NK-92 (cell line): ENCODE data around the gene WDPCP.
"Not testable (repeated sequence)": the region's sequence is repeated elsewhere in the genome, so short reads cannot be mapped to it uniquely, and the experiment has no call there.

Source experiments
- DNase-seq: peaks from one replicate; lab custom pipeline; 2025; ENCODE audit not compliant: unreplicated experiment; lab: John Stamatoyannopoulos, UW

WDPCP gene

DNA sequence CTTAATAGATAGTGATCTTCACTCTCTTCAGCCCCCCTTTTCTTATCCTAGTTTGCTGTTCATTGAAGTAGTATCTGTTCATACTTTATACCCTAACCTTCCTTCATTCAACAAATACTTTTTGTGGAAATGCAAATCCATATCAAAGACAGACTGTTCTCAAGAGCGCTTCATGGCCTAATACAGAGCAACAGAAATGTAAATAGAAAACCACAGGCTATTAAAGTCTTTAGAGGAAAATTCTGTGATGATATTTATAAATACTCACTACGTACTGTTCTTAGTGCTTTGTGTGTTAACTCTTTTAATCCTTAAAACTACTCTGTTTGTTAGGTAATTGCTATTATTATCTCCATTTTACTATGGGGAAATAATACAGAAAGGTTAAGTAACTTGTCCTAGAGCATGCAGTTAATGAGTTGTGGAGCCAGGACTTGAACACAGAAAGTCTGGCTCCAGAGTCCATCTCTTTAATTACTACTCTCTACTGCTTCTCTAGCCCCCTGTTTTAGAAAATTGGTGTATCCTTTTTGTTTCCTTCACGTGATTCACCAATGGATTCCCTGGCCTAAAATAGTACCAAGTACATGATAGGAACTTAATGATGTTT, 3.4 kb upstream of the WDPCP start:
- no peak for DNase-seq

DNA sequence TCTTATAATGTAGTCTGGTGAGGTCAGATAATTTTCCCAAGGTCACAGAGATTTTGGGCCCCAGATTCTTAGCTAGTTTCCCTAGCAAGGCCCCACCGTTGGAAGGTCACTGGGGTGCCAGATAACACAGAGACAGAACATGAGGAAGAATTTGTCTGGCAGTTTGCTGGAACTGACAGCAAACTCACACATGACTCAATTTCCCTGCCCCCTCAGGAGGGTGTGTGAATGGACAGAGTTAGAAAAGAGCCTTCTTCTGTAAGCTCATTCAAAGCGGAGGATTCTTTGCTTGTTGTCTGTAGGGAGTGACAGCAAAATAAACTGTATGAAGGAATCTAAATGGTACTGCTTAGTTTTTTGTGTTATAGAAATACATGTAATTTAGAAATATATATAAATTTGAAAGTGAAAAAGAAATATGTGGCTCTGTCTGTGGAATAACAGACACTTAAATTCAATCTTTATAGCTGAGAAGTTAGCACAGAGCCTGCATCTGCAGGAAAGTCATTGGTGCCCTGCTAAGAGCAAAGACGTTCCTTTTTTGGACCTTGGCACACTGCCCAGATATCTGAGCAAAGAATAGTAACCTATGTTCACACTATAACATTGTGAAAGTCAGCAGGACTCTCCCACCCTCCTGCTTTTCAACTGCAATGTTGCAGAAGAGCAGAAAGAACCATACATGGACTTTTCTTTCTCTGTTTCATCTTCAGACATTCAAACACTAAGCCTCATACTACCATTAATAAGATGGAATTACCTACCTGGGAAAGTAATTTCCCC, 2.5 kb upstream of the WDPCP start:
- no peak for DNase-seq

DNA sequence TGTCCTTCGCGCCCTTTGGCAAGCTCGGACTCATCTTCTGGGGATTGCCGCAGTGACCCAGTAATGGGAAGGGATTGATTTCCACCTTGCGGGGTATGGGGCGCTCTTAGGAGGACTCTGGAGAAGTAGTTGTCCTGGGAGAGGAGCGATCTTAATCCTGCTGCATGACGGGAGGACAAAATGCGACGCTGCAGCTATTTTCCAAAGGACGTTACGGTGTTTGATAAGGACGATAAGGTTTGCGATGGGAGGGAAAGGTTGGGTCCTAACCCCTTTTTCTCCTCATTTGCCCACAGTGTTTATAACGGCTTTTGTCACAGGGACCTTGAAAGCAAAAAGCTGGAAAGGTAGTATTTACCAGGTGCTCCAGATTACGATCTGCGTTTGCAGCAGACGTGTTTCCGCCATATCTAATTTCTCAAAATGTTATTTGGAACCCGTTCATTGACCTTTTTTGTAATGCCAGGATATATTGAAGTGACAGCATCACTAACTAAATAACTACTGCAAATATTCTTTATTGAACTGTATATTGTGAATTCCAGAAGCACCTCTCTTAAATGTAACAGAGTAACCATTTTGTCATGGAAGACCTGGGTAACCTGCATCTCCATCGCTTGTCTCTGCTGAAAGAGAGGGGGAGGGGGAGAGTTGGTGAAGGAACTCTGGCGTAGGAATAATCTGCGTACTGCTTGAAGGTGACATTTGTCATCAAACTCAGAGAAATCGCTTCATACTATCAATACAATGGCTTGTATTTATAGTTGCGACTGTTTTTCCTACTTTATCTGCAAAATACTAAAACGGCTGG, 1.1 kb upstream of the WDPCP start:
- no peak for DNase-seq

DNA sequence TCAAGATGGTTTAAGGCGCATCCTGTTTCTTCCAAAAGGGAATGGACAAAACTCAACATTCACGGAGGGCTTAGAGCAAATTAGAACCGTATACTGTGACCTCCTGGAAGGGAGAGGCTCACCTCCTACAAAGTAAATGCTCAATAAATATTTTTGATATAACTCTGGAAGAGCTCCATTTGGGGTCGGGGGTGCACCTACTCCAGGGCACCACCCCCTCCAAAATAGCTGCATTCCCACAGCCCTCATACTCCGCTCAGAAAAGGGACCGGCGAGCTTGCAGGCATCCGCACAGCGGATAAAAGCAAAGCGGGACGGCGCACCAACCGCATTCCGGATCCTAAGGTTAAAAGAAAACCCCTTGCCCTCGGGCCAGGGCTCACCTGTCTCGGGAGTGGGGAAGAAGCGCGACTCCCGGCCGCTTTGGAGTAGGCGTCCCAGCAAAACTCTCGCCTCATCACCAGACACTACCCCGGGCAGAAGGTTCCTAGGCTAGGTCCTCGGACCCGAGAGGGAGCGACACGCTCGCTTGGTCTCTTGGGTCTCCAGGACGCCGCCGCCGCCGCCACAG, 378 bp downstream of the WDPCP start:
- DNase-seq, result no peak

DNA sequence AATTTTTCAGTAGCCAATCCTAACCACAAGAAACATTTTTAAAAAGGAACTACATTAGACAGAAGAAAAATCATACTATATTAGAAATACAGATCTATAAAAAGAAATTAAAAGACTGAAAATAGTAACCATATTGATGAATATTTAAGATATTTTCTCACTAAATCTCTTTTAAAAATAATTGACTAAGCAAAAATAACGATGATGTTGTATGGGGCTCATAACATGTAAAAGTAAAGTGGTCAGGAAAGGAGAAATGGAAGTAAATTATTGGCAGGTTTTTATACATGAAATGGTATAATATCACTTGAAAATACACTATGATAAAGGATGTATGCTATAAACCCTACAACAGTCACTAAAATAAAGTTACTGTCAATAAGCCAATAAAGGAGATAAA, 5.4 kb downstream of the WDPCP start:
- DNase-seq, result no peak

DNA sequence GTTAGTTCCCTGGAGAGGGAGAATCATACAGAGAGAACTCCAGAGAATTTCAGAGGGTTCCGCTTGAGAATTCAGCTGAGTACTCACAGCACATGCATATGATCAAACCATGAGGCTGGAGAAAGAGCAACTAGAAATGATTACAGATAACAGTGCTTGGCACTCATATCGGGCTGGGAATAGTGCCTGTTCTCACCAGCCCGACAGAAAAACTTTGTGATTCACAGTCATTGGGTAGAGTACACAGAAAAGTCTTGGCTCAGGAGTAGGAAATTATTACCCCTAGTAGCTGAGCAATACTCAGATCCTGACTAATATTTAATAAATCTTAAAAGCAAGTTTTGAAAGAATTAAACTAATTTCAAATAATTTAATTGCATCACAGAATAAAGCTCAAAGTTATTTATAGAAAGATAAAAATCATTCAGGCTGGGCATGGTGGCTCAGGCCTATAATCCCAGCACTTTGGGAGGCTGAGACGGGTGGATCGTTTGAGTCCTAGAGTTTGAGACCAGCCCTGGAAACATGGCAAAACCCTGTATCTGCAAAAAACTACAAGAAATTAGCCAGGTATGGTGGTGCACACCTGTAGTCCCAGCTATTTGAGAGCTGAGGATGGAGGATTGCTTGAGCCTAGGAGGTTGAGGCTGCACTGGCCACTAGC, 6.8 kb downstream of the WDPCP start:
- DNase-seq, result no peak

DNA sequence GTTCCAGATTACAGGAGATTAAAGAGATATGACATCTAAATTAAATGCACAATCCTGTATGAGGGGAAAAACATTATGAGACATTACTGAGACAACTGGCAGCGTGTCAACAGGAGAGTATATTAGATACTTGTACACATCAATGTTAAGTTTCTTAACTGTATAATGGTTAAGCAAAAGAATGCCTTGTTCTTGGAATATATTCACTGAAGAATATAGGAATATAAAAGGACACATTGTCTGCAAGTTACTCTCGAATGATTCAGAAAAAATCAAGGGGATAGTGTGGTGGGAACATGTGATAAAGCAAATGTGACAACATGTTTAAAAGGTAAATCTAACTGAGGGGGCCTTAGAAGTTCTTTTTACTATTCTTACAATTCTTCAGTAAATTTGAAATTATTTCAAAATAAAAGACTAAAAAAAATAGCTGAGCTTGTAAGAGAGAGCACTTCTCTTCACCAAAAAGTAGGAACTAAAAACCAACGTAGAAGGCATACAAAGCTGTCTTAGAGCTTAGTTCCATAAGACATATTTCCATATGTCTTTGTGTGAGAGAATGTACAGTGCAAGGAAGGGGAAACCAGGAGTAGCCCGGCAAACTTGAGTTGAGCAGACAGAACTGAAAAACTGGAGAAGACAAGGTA, 7.5 kb downstream of the WDPCP start:
- no peak for DNase-seq

DNA sequence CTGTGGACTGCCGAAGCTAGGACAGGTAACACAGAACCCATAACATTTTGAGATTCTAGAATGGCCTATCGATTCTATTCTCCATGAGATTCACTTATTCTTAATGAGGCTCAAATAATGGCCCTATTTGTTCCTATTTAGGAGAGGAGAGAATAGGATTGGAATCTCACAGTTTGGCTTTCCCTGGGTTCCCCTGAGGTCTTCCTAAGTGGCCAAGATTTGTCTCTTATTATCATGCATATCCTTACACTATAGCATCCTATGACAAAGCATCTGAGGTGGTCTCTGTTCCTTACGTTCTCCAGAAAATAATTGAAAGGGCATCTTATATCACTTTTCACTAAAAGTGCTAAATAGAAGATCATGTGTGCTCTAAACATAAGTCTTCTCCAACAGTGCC, 9.5 kb downstream of the WDPCP start:
- no peak for DNase-seq

DNA sequence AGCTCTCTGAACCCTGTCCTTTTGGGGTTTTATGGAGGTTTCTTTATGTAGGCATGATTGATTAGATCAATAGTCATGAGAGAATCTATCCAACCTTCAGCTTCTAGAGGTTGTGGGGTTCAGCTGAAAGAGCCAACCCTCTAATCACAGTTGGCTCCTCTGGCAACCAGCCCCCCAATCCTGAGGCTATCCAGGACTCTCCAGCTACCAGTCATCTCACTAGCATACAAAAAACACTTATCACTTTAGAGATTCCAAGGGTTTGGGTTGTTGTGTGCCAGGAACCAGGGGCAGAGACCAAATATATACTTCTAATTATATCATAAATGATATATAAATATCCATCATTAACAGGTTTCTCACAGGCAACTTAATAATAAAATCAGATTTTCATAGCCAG, 11.7 kb downstream of the WDPCP start:
- no peak for DNase-seq

DNA sequence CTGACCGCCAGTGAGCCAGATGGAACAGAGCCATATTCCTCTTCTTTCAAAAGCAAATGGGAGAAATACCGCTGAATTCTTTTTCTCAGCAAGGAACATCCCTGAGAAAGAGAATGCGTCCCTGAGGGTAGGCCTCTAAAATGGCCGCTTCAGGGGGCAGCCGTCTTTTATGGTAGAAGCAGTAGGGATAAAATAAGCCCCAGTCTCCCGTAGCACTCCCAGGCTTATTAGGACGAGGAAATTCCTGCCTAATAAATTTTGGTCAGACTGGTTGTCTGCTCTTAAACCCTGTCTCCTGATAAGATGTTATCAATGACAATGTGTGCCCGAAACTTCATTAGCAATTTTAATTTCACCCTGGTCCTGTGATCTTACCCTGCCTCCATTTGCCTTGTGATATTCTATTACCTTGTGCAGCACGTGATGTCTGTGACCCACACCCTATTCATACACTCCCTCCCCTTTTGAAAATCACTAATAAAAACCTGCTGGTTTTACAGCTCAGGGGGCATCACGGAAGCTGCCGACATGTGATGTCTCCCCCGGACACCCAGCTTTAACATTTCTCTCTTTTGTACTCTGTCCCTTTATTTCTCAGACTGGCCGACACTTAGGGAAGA, 14.4 kb downstream of the WDPCP start:
- DNase-seq, result not testable (repeated sequence)

DNA sequence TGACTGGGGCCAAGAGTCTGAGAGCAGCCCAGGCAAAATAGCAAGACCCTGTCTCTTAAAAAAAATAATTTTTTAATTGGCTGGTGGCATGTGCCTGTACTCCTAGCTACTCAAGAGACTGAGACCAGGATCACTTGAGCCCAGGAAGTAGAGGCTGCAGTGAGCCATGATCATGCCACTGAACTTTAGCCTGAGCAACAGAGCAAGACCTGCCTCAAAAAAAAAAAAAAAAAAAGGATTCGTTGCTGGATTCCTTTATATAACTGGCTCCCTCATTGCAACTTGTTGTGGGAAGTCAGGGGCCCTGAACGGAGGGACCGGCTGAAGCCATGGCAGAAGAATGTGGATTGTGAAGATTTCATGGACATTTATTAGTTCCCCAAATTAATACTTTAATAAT, 15.3 kb downstream of the WDPCP start:
- not testable (repeated sequence) for DNase-seq

DNA sequence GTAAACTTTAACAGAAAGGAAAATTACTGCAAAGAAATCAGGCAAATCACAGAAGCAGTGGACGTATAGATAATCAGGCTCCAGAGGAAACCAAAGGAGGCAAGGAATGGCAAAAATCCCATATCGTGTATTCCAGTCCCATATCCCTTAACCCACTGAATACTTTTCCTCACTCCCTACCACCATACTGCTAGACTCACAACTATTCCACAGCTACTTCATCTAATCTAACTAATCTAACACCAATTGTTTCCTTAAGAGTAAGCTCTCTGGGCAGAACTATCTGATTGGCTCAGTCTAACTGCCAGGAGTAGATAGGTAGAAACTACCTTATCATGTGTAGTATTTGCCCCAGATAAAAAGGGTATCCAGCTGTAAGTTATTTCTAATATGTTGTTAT, 16.3 kb downstream of the WDPCP start:
- DNase-seq, result no peak

DNA sequence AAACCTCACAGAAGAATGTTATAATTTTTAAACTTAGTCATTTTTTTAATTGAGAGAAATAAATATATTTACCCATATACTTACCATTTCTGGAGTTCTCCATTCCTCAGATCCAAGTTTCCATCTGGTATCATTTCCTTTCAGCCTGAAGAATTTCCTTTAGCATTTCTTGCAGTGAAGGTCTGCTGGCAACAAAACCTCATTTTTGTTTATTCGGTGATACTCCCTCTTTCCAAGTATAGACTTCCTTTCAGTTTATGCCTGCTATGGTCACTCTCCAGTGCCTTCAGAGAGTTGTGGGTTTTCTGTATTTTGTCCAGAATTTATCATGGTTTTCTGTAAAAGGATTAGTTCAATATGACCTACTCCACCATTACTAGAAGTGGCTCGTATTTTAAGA, 17.0 kb downstream of the WDPCP start:
- no peak for DNase-seq

DNA sequence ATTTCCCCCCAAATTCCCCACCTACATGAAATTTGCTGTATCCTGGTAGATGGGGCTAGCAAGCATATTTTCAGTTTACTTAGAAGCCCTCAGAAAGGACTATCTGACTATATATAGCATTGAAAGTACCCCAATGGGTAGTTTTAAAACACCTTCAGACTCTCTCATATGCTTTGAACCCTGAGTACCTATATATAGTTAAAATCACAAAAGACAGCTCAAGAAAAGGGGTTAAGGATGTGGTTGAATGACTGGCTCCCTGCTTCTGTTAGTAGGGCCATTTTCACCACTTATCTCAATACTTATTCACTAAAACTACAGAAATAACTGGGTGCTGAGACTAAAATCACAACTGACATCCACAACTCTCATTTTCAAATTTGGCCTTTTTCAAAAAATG, 18.5 kb downstream of the WDPCP start:
- DNase-seq, result no peak

DNA sequence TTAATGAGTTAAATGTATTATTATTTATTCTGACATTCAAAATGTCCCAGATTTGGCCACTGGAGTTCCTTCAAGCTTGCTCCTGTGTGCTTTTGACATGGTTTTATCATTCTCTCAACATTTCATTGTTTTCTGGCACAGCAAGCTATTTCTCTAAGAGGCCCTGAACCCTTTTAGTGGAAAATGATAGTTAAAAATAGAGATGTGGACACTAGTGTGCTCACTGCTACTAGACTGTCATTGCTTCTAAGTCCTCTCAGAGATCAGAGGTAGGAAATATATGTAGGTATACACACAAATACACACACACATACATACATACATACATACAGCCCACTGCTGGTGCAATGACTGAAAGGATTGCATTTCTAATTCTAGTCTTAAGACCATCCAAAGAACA, 25.5 kb downstream of the WDPCP start:
- DNase-seq, result no peak

DNA sequence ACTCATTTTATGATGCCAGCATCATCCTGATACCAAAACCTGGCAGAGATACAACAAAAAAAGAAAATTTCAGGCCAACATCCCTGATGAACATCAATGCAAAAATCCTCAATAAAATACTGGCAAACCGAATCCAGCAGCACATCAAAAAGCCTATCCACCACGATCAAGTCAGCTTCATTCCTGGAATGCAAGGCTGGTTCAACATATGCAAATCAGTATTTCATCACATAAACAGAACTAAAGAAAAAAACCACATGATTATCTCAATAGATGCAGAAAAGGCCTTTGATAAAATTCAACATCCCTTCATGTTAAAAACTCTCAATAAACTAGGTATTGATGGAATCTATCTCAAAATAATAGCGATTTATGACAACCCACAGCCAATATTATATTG, 29.4 kb downstream of the WDPCP start:
- not testable (repeated sequence) for DNase-seq

DNA sequence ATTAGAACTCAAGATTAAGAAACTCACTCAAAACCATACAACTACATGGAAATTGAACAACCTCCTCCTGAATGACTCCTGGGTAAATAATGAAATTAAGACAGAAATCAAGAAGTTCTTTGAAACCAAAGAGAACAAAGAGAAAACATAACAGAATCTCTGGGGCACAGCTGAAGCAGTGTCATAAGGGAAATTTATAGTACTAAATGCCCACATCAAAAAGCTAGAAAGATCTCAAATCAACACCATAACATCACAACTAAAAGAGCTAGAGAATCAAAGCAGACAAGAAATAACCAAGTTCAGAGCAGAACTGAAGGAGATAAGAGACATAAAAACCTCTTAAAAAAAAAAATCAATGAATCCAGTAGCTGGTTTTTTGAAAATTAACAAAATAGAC, 30.5 kb downstream of the WDPCP start:
- not testable (repeated sequence) for DNase-seq

DNA sequence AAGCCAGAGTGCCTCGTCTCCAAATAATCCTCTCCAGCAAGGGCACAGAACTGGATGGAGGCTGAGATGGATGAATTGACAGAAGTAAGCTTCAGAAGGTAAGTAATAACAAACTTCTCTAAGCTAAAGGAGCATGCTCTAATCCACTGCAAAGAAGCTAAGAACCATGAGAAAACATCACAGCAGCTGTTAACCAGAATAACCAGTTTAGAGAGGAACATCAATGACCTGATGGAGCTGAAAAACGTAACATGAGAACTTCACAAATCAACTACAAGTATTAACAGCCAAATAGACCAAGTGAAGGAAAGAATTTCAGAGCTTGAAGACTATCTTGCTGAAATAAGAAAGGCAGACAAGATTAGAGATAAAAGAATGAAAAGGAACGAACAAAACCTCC, 32.3 kb downstream of the WDPCP start:
- no peak for DNase-seq

DNA sequence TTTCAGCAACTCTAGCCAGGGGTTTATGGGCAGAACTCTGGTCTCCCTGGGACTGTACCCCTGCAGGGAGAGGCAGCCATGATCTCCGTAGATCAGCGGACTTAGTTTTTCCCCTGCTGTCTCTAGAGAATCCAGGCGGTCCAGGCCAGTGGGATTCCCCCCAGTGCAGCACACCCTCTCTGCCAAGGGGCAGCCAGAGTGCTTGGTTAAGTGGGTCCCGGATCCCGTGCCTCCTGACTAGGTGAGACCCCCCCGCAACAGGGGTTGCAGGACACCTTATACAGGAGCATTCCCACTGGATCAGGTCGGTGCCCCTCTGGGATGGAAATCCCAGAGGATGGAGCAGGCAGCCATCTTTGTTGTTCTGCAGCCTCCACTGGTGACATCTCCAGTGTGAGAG, 33.0 kb downstream of the WDPCP start:
- DNase-seq, result no peak

DNA sequence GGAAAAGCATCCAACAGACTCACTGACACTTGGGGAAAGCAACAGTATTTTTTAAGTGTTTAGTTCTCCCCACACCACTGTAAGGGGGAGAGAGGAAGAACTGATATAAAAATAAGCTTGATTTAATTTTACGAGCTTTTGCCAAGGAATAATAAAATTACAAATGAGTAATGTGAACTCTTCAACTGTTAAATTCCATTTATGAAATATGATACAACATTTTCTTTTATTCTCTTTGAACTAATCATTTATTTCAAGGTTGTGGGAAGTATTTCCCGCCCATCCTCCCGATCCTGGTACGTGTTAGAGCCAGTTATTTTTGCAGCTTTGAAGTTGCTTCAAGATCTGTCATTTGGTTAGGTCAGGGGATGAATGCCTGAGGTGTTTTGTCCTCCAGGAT, 35.2 kb downstream of the WDPCP start:
- DNase-seq, result no peak
